Pancreas (tissue), 10 donors: ENCODE results near the gene SGCD. TPM values are rescaled to one million over a fixed set of nuclear protein-coding genes. Genes with fewer than 3 reads are reported as not detected.

Experiments used
- ATAC-seq, 4 donors: fragments of 200-7000 bp; cut with Tn5 transposase; one replicate each; pipeline versions ENCODE4 v1.8.0 to v1.9.1; 2020; ENCODE audit warnings: mild to moderate bottlenecking in 4 of 4, moderate library complexity in 4 of 4
- DNase-seq, 6 donors: peaks; one replicate each; pipeline ENCODE4 v3.0.0-alpha.2; 2020
- FAIRE-seq: peaks from 2 replicates; lab custom pipeline; 2012; peaks lifted over from hg19 to GRCh38; lab: Jason Lieb, UNC
- H3K27ac ChIP-seq, 4 donors: fragments of 200-600 bp; sonication (generic); 1 replicate in 3 of 4; 2 replicates in 1 of 4; pipeline versions ENCODE4 v1.5.0 to v1.8.0; 2020
- H3K27me3 ChIP-seq, 4 donors: fragments of 200-600 bp; one replicate each; pipeline ENCODE4 v1.8.0; 2021
- H3K36me3 ChIP-seq, 3 donors: fragments of 200-600 bp; sonication (generic) in 1 of 3; one replicate each; pipeline versions ENCODE4 v1.5.0 to v1.8.0; 2020 to 2021
- H3K4me1 ChIP-seq, 3 donors: fragments of 200-600 bp; one replicate each; pipeline ENCODE4 v1.8.0; 2021
- H3K4me3 ChIP-seq, 4 donors: fragments of 200-600 bp; sonication (generic) in 2 of 4; one replicate each; pipeline versions ENCODE4 v1.5.0 to v1.8.0; 2020 to 2021
- H3K9me3 ChIP-seq, 4 donors: fragments of 200-600 bp; one replicate each; pipeline ENCODE4 v1.8.0; 2021
- WGBS, 2 donors: extraction: QIAGEN DNeasy Blood & Tissue Kit; methylation state at CpG; one replicate each; pipeline ENCODE4 v1.1.7; 2013; 5-methylcytosine and 5-hydroxymethylcytosine counted together
- intact Hi-C, 3 donors: fragments of 100-400 bp; cut with DNase I; formaldehyde crosslinking; loops; one replicate each; pipeline versions ENCODE4 v1.11.1 to v1.14.2; 2022
- polyA plus RNA-seq, 2 donors: library from polyadenylated mRNA; stranded (reverse); fragments of 200-250 nt; gene quantifications; one replicate each; pipeline ENCODE4 v1.2.3, GENCODE V29; 2013
- total RNA-seq, 6 donors: library from RNA; stranded (reverse); fragmentation: NEBNext Ultra II Directional in 4 of 6; extraction: Animal tissue kit (Norgen Biotek cat#: 25700) in 4 of 6; gene quantifications; one replicate each; pipeline versions ENCODE4 v1.2.1 to v1.2.4, GENCODE V29; 2021 to 2023
- TF ChIP-seq, protein P1 (sequence below), 4 donors: fragments of 200-600 bp; sonication (generic) in 3 of 4; IDR thresholded peaks; one replicate each; pipeline versions ENCODE4 v1.5.0 to v1.8.0; 2021; ENCODE audit warnings: antibody characterized with exemption in 4 of 4
- donor health status: healthy with polysubstance abuse.
- donor health status: DM: no; HTN: no; CAD: no; lungs with moderate emphysema.
- donor health status: DM: no; HTN: no; CAD: no.
- donor health status: control.
- donor health status: control.
- donor health status: Bipolar disorder and iron deficiency.
- donor health status: DM: yes; HTN: yes; CAD: no.
- donor health status: DM: no; HTN: no; CAD: no.
- donor health status: DM: no; HTN: no; CAD: no.
- donor health status: DM: yes; HTN: yes; CAD: no.

The SGCD gene
- total and polyA plus RNA-seq, 8 donors = 0.11 to 1.9 (median 0.35) TPM

DNA sequence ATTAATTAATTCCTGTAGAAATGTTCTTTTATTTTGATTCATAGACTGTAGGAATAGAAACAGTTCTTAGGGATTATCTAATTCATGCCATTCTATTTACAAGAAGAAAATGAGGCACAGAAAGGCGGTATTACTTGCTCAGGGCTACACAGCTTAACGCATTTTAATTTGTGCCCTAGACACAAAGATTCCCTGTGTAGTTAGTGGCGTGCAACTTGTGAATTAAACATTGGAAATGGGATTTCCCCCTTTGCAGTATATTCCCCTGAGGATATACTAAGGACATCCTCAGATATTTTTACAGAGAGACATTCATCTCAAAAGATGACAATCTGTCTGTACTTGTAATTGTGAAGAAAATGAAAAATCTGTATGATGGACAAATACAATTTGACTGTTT is 108.1 kb downstream of the SGCD start:
- Histone ChIP-seq H3K36me3 (no peaks in the 10 kb centered on the region), H3K4me3 (no peak overlapping the region), H3K27me3 (no peaks in the 10 kb centered on the region), H3K9me3 (no peaks in the 10 kb centered on the region), H3K27ac (no peak overlapping the region), H3K4me1 (no peaks in the 10 kb centered on the region)
- TF ChIP-seq, protein P1, sequence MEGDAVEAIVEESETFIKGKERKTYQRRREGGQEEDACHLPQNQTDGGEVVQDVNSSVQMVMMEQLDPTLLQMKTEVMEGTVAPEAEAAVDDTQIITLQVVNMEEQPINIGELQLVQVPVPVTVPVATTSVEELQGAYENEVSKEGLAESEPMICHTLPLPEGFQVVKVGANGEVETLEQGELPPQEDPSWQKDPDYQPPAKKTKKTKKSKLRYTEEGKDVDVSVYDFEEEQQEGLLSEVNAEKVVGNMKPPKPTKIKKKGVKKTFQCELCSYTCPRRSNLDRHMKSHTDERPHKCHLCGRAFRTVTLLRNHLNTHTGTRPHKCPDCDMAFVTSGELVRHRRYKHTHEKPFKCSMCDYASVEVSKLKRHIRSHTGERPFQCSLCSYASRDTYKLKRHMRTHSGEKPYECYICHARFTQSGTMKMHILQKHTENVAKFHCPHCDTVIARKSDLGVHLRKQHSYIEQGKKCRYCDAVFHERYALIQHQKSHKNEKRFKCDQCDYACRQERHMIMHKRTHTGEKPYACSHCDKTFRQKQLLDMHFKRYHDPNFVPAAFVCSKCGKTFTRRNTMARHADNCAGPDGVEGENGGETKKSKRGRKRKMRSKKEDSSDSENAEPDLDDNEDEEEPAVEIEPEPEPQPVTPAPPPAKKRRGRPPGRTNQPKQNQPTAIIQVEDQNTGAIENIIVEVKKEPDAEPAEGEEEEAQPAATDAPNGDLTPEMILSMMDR (IDR thresholded peaks at IDR 0.05) = no peak
- 66 to 82% methylated on average over 3 of the region's 3 CpGs for WGBS, 2 donors
- intact Hi-C loops = no loop called here
- DNase-seq (no peak), FAIRE-seq (no peak), ATAC-seq (no peak)

GRCh38 chr5:156438076-156438475 is 111.1 kb downstream of the SGCD start:
- intact Hi-C loops = no loop called here
- TF ChIP-seq, protein P1 (IDR thresholded peaks at IDR 0.05) = no peak
- DNase-seq (no peak), ATAC-seq (no peak), FAIRE-seq (no peak)
- Histone ChIP-seq H3K27ac (no peak overlapping the region), H3K4me3 (no peak overlapping the region), H3K4me1 (no peaks in the 10 kb centered on the region), H3K36me3 (no peaks in the 10 kb centered on the region), H3K9me3 (no peaks in the 10 kb centered on the region), H3K27me3 (no peaks in the 10 kb centered on the region)
- WGBS, 2 donors = 44 to 52% methylated on average over 3 of the region's 3 CpGs

GRCh38 chr5:156444753-156445291 is 117.9 kb downstream of the SGCD start:
- no peaks in the 10 kb centered on the region for H3K36me3 ChIP-seq
- no peak overlapping the region for H3K4me3 ChIP-seq
- H3K27ac ChIP-seq = no peak overlapping the region
- DNase-seq = no peak
- H3K9me3 ChIP-seq = no peaks in the 10 kb centered on the region
- no peaks in the 10 kb centered on the region for H3K27me3 ChIP-seq
- no peak for FAIRE-seq
- ATAC-seq = no peak
- H3K4me1 ChIP-seq = no peaks in the 10 kb centered on the region
- WGBS, 2 donors = 27 to 34% methylated on average over 3 of the region's 3 CpGs
- TF ChIP-seq, protein P1 (IDR thresholded peaks at IDR 0.05) = no peak
- intact Hi-C loops = no loop called here

- intact Hi-C loops = no loop called here
- ATAC-seq = no peak
- no peak overlapping the region for H3K4me3 ChIP-seq
These were observed 119.6 kb downstream of the SGCD start for GRCh38 chr5:156446526-156446925.

DNA sequence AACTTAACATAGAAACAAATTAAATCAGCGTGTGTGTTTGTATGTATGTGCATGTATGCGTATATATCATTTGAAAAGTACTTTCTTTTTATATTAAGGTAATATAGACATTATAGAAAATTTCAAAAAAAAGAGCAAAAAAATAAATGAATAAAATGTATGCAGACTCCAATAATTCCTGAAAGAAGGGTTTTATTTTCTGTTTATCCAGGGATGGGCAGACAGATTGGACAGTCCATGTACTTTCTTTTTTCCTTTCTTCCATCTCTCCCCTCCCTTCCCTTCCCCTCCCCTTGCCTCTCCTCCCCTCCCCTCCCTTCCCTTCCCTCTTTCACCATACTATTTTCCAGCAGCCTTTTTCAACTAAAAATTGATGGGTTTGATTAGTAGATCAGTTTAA is 123.8 kb downstream of the SGCD start:
- H3K4me3 ChIP-seq = no peak overlapping the region
- no peaks in the 10 kb centered on the region for H3K4me1 ChIP-seq
- H3K27ac ChIP-seq = no peak overlapping the region
- FAIRE-seq = no peak
- TF ChIP-seq, protein P1 (IDR thresholded peaks at IDR 0.05) = no peak
- WGBS, 2 donors = 77 to 92% methylated on average over 2 of the region's 2 CpGs
- no peaks in the 10 kb centered on the region for H3K36me3 ChIP-seq
- intact Hi-C loops = no loop called here
- H3K27me3 ChIP-seq = no peaks in the 10 kb centered on the region
- no peaks in the 10 kb centered on the region for H3K9me3 ChIP-seq
- DNase-seq = no peak
- ATAC-seq = no peak

More at GRCh38 chr5:156446526-156446925, 119.6 kb downstream of the SGCD start:
- Histone ChIP-seq H3K27ac (no peak overlapping the region), H3K9me3 (no peaks in the 10 kb centered on the region), H3K4me1 (no peaks in the 10 kb centered on the region), H3K27me3 (no peaks in the 10 kb centered on the region), H3K36me3 (no peaks in the 10 kb centered on the region)
- 47 to 56% methylated on average over 4 of the region's 4 CpGs for WGBS, 2 donors
- FAIRE-seq (no peak), DNase-seq (no peak)
- TF ChIP-seq, protein P1 (IDR thresholded peaks at IDR 0.05) = no peak
